GM21737 (cell line): Measurements from ENCODE around the gene SMC3.
"Not testable (repeated sequence)": the region's sequence is repeated elsewhere in the genome, so short reads cannot be mapped to it uniquely, and the experiment has no call there.

Source experiments
- ATAC-seq: cut with Tn5 transposase; IDR thresholded peaks from one replicate; pipeline ENCODE4 v1.9.1; 2021; ENCODE audit warnings: mild to moderate bottlenecking, moderate library complexity; ENCODE audit not compliant: unreplicated experiment

Gene SMC3

GRCh38 chr10:110619514-110620397 lies 52.3 kb downstream of the SMC3 start:
- no peak for ATAC-seq

- ATAC-seq = no peak
Measured at GRCh38 chr10:110620398-110620719, 52.9 kb downstream of the SMC3 start.

DNA sequence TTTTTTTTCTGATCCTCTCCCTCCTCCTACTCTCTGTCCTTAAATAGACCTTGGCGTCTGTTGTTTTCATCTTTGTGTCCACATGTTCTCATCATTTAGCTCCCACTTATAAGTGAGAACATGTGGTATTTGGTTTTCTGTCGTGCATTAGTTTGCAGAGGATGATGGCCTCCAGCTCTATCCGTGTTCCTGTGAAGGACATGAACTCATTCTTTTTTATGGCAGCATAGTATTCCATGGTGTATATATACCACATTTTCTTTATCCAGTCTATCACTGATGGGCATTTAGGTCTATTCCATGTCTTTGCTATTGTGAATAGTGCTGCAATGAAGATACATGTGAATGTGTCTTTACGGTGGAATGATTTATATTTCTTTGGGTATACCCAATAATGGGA lies 55.8 kb downstream of the SMC3 start:
- ATAC-seq = not testable (repeated sequence)

DNA sequence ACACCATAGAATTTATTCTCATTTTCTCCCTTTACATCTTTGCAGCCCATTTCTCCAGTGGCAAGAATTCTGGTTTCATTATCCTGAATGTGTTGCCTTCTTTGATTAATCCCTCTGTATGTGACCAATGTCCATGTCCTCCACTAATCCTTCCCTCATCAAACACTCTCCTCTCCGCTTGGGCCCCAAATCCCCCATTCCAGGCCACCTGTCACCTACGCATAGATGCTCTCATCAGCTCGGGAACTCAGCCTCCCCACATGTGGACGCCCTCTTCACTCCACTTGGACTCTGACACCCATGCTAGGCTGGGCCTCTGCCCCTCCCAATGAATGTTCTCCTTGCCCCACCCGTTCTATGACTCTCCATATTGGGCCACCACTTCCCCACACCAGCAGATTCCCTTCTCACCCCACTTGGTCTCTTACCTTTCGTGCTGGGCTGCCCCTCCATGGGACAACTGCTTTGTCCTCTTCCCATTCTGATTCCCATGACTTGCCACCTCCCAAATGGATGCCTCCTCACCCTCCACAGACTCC lies 57.9 kb downstream of the SMC3 start:
- no peak for ATAC-seq

GRCh38 chr10:110625951-110626855 lies 58.7 kb downstream of the SMC3 start:
- no peak for ATAC-seq

DNA sequence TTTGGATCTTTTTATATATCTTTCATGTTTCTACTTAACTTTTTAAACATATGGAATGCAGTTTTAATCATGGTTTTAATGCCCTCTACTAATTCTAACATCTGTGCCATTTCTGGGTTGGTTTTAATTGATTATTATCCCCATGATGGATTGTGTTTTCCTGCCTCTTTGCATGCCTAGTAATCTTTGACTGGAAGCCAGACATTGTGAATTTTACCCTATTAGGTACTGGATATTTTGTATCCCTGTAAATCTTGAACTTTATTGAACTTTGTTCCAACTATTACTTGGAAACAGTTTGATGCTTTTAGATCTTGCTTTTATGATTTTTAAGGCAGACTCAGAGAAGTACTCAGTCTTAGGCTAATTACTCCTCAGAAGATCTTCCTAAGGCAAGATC lies 60.7 kb downstream of the SMC3 start:
- ATAC-seq = no peak

DNA sequence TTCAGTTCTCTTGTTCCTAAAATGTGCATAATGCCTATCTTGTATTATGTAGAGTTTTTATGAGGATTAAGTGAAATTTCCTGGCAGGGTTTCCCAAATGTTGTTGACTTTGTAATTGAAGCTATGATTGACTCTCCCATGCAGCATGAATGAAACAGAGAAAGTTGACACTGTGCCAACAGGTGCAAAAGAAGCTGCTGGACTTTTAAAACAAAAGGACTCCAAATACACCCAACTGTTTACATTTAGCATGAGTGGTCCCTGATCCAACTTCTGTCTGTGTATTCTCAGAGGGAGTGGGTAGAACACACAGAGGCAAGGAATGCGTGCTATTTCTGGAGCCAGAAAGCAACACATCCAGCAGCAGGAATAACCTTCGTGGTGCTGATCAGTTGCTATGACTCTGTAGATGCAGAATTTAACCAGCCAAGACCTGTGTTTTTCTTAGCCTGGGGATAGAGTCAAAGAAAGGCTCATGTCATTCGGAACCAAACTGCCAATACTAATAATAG lies 62.2 kb downstream of the SMC3 start:
- ATAC-seq = no peak

- ATAC-seq = no peak
Measured at GRCh38 chr10:110631934-110632333, 64.4 kb downstream of the SMC3 start.

GRCh38 chr10:110632591-110633215 lies 65.2 kb downstream of the SMC3 start:
- no peak for ATAC-seq

DNA sequence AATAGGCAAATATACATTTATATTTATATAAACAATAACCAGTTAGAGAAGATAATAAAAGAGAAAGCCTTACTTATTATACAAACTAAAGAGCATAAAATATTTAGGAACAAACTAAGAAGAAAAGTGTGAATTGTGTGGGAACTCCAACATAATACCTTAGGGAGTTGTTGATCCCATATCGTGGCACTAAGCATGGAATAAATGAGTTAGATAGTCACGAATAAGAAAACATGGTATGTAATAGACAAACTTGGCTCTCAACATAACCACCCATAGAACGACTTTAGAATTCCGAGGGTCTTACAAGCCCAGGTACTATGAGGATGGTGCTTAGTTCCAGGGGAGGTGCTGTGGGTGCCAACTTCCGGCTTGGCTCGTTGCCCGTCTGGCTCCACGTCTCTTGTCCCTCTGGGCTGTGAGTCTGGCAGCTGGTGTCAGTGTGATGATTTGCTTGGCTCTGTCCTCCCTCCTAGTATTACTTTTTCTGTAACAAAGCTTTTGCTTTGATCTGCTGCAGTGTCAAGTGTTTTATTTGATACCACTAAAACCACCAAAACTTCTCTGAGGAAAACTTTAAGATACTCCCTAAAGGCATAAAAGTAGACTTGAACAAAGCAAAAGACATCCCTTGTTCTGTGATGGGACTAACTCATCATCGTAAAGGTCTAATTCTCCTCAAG lies 67.2 kb downstream of the SMC3 start:
- ATAC-seq = no peak

DNA sequence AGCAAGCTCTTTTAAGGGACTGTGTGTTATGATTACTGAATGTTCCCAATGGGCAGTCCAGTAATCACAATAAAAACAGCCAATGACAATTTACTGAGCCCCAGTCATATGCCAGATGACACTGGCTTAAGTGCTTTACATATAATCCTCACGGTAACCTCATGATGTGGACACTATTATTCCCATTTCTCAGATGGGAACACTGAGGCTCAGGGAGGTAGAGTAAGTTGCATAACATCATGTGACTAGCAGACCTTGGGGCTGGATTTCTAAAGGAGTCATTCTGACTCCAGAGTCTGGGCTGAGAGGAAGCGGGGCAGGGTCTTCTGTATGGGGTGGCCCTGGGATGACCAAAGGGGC lies 69.1 kb downstream of the SMC3 start:
- no peak for ATAC-seq

GRCh38 chr10:110636932-110637557 lies 69.5 kb downstream of the SMC3 start:
- no peak for ATAC-seq

DNA sequence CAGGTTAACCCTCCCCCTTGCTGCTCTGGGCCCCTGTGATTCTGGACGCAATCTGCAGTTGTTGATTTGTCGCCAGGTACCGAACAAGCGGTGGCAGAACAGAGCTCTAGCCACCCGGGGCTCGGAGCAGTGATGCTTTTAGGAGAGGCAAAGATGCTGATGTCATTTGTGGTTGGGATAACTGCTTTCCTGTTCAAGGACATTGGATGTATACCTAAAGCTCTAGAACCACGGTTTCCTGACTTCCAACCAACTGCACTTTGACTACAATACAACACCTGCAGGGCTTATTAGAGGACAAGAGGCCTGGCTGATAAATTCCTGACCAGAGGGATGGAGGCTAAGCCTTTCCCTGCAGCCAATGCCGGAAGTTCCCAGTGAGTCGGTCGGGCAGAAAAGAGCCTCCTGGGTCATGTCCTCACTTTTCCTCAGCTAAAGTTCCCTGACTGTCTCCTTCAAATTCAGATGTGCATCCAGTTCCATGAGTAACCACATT lies 70.1 kb downstream of the SMC3 start:
- ATAC-seq = no peak

DNA sequence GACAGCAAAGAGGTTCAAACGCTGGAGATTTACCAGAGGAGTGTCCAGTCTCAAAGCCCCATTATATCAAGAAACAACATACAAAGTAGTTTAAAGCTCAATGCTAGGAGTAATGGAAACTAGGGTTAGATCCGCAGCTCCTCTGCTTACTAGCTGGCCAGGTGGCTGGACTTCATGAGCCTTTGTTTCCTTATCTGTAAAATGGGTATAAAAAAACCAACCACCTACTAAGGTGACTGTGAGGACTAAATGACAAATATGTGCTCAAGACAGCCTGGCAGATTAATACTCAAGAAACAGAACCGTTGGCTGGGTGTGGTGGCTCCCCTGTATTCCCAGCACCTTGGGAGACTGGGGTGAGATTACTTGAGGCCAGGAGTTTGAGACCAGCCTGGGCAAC lies 70.8 kb downstream of the SMC3 start:
- no peak for ATAC-seq

- not testable (repeated sequence) for ATAC-seq
Measured at GRCh38 chr10:110639046-110639445, 71.6 kb downstream of the SMC3 start.

DNA sequence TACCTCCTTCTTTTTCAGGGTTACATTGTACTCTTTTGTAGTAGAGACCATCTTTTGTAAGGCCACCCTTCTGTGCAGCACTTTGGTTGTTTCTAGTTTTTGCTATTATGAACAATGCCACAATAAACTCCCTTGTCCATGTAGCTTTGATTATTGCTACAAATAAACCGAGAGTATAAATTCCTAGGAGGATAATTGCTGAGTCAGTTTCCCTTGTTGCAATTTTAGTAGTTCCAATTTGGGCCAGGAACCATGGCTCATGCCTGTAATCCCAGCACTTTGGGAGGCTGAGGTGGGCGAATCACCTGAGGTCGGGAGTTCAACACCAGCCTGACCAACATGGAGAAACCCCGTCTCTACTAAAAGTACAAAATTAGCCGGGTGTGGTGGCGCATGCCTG lies 72.4 kb downstream of the SMC3 start:
- not testable (repeated sequence) for ATAC-seq

DNA sequence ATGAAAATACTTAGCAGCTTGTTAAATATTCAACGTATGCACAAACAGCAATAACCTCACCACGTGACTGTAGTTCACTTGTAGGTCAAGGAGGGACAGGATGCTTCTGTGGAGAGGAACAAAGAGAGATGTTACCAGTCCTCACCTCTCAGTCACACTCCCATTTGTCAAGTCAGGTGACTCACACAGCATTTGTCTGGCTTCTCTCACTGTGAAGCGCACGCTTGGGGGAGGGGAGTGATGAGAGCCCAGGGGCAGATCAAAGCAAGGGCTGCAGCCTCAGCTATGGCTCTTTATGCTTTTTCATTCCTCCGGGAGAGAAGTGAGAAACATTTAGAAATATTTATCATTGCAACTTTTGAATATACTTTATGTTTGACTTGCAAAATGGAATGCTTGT lies 73.8 kb downstream of the SMC3 start:
- no peak for ATAC-seq

DNA sequence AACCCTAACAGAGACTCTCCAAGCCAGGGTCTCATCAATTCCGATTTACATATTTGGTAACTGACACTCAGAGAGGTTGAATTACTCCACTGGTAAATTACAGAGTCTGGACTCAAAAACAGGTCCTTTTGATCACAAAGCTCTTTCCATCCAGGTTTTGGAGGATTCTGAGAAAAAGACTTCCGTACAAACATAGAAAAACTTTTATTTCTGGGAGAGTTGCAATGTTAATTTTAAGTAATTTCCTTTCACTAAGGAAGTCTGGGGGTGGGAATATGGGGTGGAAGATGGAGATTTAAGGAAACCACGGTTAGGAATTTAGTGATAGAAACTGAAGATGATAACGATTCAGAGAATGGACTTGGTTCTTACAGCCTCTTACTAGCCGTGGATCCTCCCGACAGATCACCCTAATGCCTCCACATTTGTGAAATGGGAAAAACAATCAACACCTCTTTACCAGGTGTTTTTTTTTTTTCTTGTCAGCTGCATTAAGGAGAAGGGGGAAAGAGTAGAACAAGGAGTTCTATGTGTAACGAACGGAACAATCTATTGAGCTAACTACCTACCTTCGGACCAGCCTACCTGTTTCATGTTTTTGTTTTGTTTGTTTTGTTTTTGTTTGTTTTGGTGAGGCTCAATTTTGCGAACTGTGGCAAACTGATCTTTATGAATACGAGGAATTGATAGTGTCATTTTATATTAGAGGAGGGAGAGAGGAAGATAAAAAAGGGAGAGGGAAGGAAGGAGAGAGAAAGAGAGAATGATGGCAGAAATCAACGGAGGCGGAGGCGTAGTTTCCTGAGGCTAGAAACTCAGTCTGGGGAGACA lies 74.9 kb downstream of the SMC3 start:
- no peak for ATAC-seq

DNA sequence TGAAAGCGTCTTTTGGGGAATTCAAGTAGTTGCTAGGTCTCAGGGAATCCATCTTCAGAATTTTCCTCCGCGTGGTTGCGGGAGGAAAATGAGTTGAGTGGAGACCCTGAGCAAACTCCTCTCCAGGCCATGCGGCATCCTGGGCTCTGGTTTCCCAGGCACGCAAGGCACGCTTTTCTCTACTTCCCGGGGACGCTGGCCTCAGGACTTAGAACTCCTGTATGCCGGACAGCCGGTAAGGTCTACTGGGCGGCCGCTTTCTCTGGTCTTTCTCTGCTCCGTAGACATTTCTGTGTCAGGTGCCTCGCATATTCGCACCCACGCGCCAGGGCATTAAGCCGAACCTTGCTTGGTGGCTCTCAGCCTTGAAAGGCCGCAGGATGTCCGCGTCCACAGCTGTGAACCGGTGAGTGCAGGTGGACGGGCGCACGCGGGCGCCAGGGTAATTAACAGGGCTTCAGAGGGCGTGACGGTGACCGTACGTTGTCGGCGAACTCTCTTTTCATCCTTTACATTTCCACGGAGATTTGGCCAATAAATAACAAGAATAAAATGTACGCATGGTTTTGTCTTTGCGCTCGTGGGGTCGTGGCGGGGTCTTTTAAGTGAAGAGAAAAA lies 75.6 kb downstream of the SMC3 start:
- ATAC-seq = no peak
